Measurements from ENCODE around the gene LRRC28.

LRRC28 gene

DNA sequence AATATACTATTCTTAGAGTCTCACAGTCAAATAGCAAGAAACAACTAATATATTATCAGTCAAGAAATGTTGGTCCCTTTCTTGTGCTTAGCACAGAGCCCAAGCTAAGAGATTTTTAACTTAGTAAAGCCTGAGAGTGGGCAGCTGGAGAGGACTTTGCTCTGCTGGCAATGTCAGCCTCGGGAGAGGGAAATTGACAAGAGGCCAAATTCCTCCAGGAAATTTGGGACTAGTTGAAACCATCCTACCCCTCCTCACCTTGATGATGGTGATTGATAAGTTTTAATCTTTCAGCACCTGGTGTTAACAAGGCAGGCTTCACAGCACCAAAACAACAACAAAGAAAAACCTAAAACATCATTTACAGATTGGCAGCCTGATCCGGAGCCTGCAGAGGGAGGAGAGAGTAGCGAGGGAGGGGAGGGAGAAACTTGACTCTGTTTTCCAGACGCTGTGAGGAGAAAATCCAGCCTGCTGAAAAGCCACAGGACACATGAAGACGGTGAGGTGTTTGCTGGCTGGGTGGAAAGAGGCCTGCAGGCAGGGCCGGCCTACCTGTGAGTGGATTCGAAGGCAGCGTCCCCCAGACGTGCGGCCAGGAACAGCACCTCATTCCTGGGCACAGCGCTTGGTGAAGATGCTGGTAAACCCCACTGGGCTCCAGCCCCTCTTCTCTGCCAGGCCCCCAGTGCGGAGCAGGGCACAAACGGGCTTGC is 150.9 kb downstream of the LRRC28 start:
- no peak overlapping the region for H3K4me3 ChIP-seq (ENCODE audit: low read depth, low read length)
- H3K4me1 ChIP-seq = peaks cover 11% of the 10 kb centered on the region

DNA sequence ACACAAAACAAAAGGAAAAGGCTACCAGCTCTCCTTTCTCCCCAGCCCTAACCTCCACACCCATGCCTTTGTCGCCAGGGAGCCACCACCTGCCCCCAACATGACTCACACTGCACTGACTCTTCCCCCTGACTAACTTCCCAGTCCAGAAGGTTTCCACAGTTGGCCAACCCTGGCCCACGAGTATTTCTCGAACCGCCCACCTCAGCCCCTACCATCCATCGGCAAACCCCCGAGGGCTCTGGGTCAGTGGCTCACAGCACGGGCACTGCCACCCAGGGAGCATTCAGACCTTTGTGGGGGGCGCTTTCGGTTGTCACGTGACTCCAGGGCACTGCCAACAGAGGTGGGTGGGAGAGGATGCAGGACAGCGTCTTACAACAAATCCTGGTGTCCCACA is 152.3 kb downstream of the LRRC28 start:
- peaks cover 14% of the 10 kb centered on the region for H3K4me1 ChIP-seq
- no peak overlapping the region for H3K4me3 ChIP-seq (ENCODE audit: low read depth, low read length)
- no peaks in the 10 kb centered on the region for H3K9me3 ChIP-seq
- no peak for DNase-seq
- no peaks in the 10 kb centered on the region for H3K27me3 ChIP-seq
- no peaks in the 10 kb centered on the region for H3K36me3 ChIP-seq
- TF ChIP-seq, protein P1, sequence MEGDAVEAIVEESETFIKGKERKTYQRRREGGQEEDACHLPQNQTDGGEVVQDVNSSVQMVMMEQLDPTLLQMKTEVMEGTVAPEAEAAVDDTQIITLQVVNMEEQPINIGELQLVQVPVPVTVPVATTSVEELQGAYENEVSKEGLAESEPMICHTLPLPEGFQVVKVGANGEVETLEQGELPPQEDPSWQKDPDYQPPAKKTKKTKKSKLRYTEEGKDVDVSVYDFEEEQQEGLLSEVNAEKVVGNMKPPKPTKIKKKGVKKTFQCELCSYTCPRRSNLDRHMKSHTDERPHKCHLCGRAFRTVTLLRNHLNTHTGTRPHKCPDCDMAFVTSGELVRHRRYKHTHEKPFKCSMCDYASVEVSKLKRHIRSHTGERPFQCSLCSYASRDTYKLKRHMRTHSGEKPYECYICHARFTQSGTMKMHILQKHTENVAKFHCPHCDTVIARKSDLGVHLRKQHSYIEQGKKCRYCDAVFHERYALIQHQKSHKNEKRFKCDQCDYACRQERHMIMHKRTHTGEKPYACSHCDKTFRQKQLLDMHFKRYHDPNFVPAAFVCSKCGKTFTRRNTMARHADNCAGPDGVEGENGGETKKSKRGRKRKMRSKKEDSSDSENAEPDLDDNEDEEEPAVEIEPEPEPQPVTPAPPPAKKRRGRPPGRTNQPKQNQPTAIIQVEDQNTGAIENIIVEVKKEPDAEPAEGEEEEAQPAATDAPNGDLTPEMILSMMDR (IDR thresholded peaks at IDR 0.05; ENCODE audit: low read depth, low read length) = no peak

More for the DNA sequence above, 150.9 kb downstream of the LRRC28 start:
- Histone ChIP-seq H3K9me3 (no peaks in the 10 kb centered on the region), H3K27me3 (no peaks in the 10 kb centered on the region), H3K36me3 (no peaks in the 10 kb centered on the region)
- TF ChIP-seq, protein P1 (IDR thresholded peaks at IDR 0.05; ENCODE audit: low read depth, low read length) = no peak
- DNase-seq = no peak

DNA sequence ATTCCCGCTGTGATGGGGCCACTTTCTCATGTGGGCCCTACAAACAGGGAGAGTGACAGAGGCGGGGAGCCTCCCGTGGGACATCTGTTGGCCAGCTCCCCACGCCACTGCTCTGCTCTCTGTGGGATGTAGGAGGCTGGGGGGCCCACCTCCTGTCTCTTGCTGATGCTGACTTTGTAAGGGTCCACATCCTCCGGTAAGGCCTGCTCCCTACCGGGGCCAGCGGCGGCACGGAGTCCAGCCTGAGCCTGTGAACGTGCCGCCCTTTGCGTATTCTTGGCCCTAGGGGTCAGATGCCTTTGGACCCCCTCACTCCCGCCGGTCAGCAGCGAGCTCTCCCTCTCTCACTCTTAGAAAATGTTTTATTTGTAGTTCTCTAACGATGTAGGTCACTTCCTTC is 153.2 kb downstream of the LRRC28 start:
- Histone ChIP-seq H3K36me3 (no peaks in the 10 kb centered on the region), H3K4me1 (peaks cover 17% of the 10 kb centered on the region), H3K27me3 (no peaks in the 10 kb centered on the region), H3K4me3 (ENCODE audit: low read depth, low read length) (no peak overlapping the region), H3K9me3 (no peaks in the 10 kb centered on the region)
- TF ChIP-seq, protein P1 (IDR thresholded peaks at IDR 0.05; ENCODE audit: low read depth, low read length) = no peak
- DNase-seq = no peak

DNA sequence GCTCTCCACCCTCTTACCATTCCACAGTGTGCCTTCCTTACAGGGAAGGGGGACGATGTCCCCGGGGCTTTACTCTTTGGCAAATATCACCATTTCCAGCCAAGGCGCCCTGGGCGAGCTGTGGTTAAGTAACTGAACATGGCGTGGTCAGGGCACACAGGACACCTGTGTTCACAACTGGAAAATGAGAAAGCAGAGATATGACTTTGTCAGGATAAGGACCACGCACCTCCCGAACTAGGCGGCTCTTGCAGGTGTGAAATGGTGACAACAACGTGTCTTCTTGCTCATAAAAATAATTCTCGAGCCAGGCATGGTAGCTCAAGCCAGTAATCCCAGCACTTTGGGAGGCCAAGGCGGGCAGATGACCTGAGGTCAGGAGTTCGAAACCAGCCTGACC is 154.8 kb downstream of the LRRC28 start:
- TF ChIP-seq, protein P1 (IDR thresholded peaks at IDR 0.05; ENCODE audit: low read depth, low read length) = no peak
- peaks cover 17% of the 10 kb centered on the region for H3K4me1 ChIP-seq
- H3K4me3 ChIP-seq (ENCODE audit: low read depth, low read length) = no peak overlapping the region

DNA sequence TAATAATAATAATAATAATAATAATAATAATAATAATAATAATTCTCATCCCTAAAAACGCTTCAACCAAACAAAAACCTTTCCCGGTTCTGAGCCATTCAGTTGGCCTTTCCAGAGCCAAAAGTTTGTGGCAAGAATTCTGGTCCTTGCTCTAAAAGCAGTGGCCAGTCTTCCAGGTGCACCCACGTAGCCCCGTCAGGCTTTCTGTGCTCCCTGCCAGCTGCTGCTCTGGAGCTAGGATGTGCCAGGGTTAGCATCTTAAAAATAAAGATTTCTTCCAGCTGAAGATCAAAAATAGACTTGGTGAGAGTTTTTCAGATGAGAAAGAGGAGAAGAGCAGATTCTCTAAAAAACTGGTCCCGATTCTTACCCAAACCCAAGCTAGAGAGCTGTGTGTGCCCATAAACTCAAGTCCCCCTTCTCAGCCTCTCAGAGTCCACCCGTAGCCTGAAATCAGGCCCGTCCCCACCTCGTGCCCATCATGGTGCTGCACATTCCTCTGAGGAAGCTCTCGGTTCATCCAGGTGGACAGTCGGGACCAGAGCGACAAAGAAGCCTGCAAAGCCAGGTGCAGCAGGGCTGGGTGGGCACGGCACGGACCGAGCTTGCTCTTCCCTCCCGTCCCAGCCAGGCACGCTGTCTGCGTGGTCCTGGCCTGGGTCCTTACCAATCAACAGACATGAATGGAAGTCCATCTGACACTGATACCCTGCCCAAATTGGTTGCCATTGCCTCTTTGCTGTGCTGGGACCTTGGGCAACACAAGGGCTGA is 155.6 kb downstream of the LRRC28 start:
- Histone ChIP-seq H3K4me1 (peaks cover 10% of the 10 kb centered on the region), H3K9me3 (no peaks in the 10 kb centered on the region), H3K27me3 (no peaks in the 10 kb centered on the region), H3K4me3 (ENCODE audit: low read depth, low read length) (no peak overlapping the region), H3K36me3 (no peaks in the 10 kb centered on the region)
- TF ChIP-seq, protein P1 (IDR thresholded peaks at IDR 0.05; ENCODE audit: low read depth, low read length) = no peak
- DNase-seq = no peak

More for the DNA sequence above, 154.8 kb downstream of the LRRC28 start:
- Histone ChIP-seq H3K36me3 (no peaks in the 10 kb centered on the region), H3K27me3 (no peaks in the 10 kb centered on the region), H3K9me3 (no peaks in the 10 kb centered on the region)
- DNase-seq = no peak

DNA sequence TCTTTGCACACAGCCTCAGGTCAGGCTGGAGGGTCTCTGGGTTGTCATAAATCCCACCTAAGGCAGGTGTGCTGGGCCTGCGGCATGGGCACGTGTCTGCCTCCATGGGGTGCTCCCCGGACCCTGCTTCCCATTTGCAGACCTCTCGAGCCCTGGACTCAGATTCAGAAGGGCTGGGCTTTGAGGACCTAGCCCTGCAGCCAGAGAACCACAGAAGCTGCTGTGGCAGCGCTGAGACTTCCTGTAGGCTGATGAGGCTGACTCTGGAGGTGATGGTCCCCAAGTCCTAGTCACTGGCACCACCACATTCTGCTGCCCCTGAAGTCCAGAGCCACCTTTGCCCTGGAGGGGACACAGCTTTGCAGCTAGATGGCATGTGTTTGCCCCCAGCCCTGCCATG is 156.4 kb downstream of the LRRC28 start:
- Histone ChIP-seq H3K27me3 (no peaks in the 10 kb centered on the region), H3K4me1 (peaks cover 6% of the 10 kb centered on the region), H3K4me3 (ENCODE audit: low read depth, low read length) (no peak overlapping the region), H3K9me3 (no peaks in the 10 kb centered on the region), H3K36me3 (no peaks in the 10 kb centered on the region)
- no peak for DNase-seq
- TF ChIP-seq, protein P1 (IDR thresholded peaks at IDR 0.05; ENCODE audit: low read depth, low read length) = no peak
